Mesothelial cell of epicardium (in vitro differentiated cells): Measurements from ENCODE around the gene APAF1. TPM values are rescaled to one million over a fixed set of nuclear protein-coding genes. Genes with fewer than 3 reads are reported as not detected.

Experiments
- DNase-seq, 2 experiments: peaks; one replicate each; pipeline ENCODE4 v3.0.0; 2021; ENCODE audit warnings: low spot score in 2 of 2; ENCODE audit not compliant: unreplicated experiment in 2 of 2
- H3K27ac Mint-ChIP-seq: 2 replicates; pipeline ENCODE4 v1.8.0; 2021; ENCODE audit warnings: mixed read lengths
- H3K27me3 Mint-ChIP-seq: 2 replicates; pipeline ENCODE4 v1.8.0; 2021; ENCODE audit warnings: low read depth, mixed read lengths
- H3K36me3 Mint-ChIP-seq: 2 replicates; pipeline ENCODE4 v1.8.0; 2021; ENCODE audit warnings: mixed read lengths
- H3K4me1 Mint-ChIP-seq: 2 replicates; pipeline ENCODE4 v1.8.0; 2021; ENCODE audit warnings: mixed read lengths
- H3K4me3 Mint-ChIP-seq: 2 replicates; pipeline ENCODE4 v1.8.0; 2021; ENCODE audit warnings: mild to moderate bottlenecking, moderate library complexity, mixed read lengths
- H3K9me3 Mint-ChIP-seq: 2 replicates; pipeline ENCODE4 v1.8.0; 2021; ENCODE audit warnings: mixed read lengths
- CTCF ChIP-seq: fragments of 200-600 bp; sonication (generic); IDR thresholded peaks from one replicate; pipeline ENCODE4 v1.5.0; 2021; ENCODE audit warnings: antibody characterized with exemption; ENCODE audit not compliant: unreplicated experiment
- total RNA-seq: library from RNA; stranded (reverse); gene quantifications from 3 replicates; pipeline ENCODE4 v1.2.1, GENCODE V29; 2021

APAF1 gene
- total RNA-seq, 1 donor from 2014 or later, result 25.9 TPM

GRCh38 chr12:98721204-98721702 lies 76.2 kb downstream of the APAF1 start:
- no peaks in the 10 kb centered on the region for H3K27me3 Mint-ChIP-seq
- no peaks in the 10 kb centered on the region for H3K4me1 Mint-ChIP-seq
- no peaks in the 10 kb centered on the region for H3K9me3 Mint-ChIP-seq
- peaks cover 25% of the 10 kb centered on the region for H3K36me3 Mint-ChIP-seq
- no peak overlapping the region for H3K27ac Mint-ChIP-seq
- no peak for TF ChIP-seq CTCF
- H3K4me3 Mint-ChIP-seq, result no peak overlapping the region
- no peak for DNase-seq

- no peak overlapping the region for H3K27ac Mint-ChIP-seq
- peaks cover 14% of the 10 kb centered on the region for H3K36me3 Mint-ChIP-seq
- H3K4me1 Mint-ChIP-seq, result no peaks in the 10 kb centered on the region
- TF ChIP-seq CTCF, result no peak
- DNase-seq, result no peak
- H3K9me3 Mint-ChIP-seq, result no peaks in the 10 kb centered on the region
- H3K4me3 Mint-ChIP-seq, result no peak overlapping the region
- H3K27me3 Mint-ChIP-seq, result no peaks in the 10 kb centered on the region
Measured at GRCh38 chr12:98724384-98725155, 79.5 kb downstream of the APAF1 start.

GRCh38 chr12:98725476-98726247 lies 80.6 kb downstream of the APAF1 start:
- Mint-ChIP-seq H3K27ac (no peak overlapping the region), H3K36me3 (peaks cover 14% of the 10 kb centered on the region)
- peak in 1 of 2 experiments; percentile 59 for DNase-seq

GRCh38 chr12:98727196-98727595 lies 82.1 kb downstream of the APAF1 start:
- Mint-ChIP-seq H3K4me3 (no peak overlapping the region), H3K36me3 (peaks cover 14% of the 10 kb centered on the region), H3K4me1 (no peaks in the 10 kb centered on the region), H3K9me3 (no peaks in the 10 kb centered on the region), H3K27ac (no peak overlapping the region), H3K27me3 (no peaks in the 10 kb centered on the region)
- no peak for TF ChIP-seq CTCF
- no peak for DNase-seq

More at GRCh38 chr12:98725476-98726247, 80.6 kb downstream of the APAF1 start:
- no peaks in the 10 kb centered on the region for H3K9me3 Mint-ChIP-seq
- no peaks in the 10 kb centered on the region for H3K27me3 Mint-ChIP-seq
- H3K4me1 Mint-ChIP-seq, result no peaks in the 10 kb centered on the region
- peak; percentile 22 for TF ChIP-seq CTCF
- H3K4me3 Mint-ChIP-seq, result no peak overlapping the region

- DNase-seq, result no peak
- no peak for TF ChIP-seq CTCF
- H3K27ac Mint-ChIP-seq, result no peak overlapping the region
Measured at GRCh38 chr12:98730412-98730811, 85.3 kb downstream of the APAF1 start.

More at GRCh38 chr12:98730412-98730811, 85.3 kb downstream of the APAF1 start:
- Mint-ChIP-seq H3K9me3 (no peaks in the 10 kb centered on the region), H3K4me1 (peaks cover 6% of the 10 kb centered on the region), H3K36me3 (peaks cover 10% of the 10 kb centered on the region), H3K27me3 (no peaks in the 10 kb centered on the region), H3K4me3 (no peak overlapping the region)
